ENCODE results near the gene MVK.

- TF ChIP-seq POLR2A (IDR thresholded peaks at IDR 0.05), result no peak
- TF ChIP-seq POLR2AphosphoS5 (IDR thresholded peaks at IDR 0.05), result no peak
These were observed 21.8 kb downstream of the MVK start for GRCh38 chr12:109595321-109595902.
